Measurements from ENCODE around the gene KCNG4.
A peak's percentile ranks its signal among the peaks of the same experiment; 100 is the strongest.
"Not testable (repeated sequence)": the region's sequence is repeated elsewhere in the genome, so short reads cannot be mapped to it uniquely, and the experiment has no call there.

The KCNG4 gene

GRCh38 chr16:84205976-84206691 lies 33.7 kb downstream of the KCNG4 start:
- no peak for DNase-seq (ENCODE audit: low read depth in 2 of 2)

- DNase-seq (ENCODE audit: low read depth in 2 of 2): not testable (repeated sequence)
These were observed 34.7 kb downstream of the KCNG4 start for GRCh38 chr16:84205123-84205522.

GRCh38 chr16:84204551-84204950 lies 35.3 kb downstream of the KCNG4 start:
- not testable (repeated sequence) for DNase-seq (ENCODE audit: low read depth in 2 of 2)

GRCh38 chr16:84199861-84200260 lies 40.0 kb downstream of the KCNG4 start:
- DNase-seq (ENCODE audit: low read depth in 2 of 2): no peak

- no peak for DNase-seq (ENCODE audit: low read depth in 2 of 2)
These were observed 40.7 kb downstream of the KCNG4 start for GRCh38 chr16:84199097-84199496.

GRCh38 chr16:84198401-84198800 lies 41.4 kb downstream of the KCNG4 start:
- no peak for DNase-seq (ENCODE audit: low read depth in 2 of 2)

GRCh38 chr16:84197466-84198128 lies 42.2 kb downstream of the KCNG4 start:
- DNase-seq (ENCODE audit: low read depth in 2 of 2): no peak

GRCh38 chr16:84196727-84197394 lies 43.0 kb downstream of the KCNG4 start:
- no peak for DNase-seq (ENCODE audit: low read depth in 2 of 2)

- no peak for DNase-seq (ENCODE audit: low read depth in 2 of 2)
These were observed 43.7 kb downstream of the KCNG4 start for GRCh38 chr16:84196101-84196500.

- DNase-seq (ENCODE audit: low read depth in 2 of 2): no peak
These were observed 44.4 kb downstream of the KCNG4 start for GRCh38 chr16:84195201-84196093.

- DNase-seq (ENCODE audit: low read depth in 2 of 2): no peak
These were observed 45.2 kb downstream of the KCNG4 start for GRCh38 chr16:84194470-84195200.

- no peak for DNase-seq (ENCODE audit: low read depth in 2 of 2)
These were observed 45.8 kb downstream of the KCNG4 start for GRCh38 chr16:84194018-84194417.

- DNase-seq (ENCODE audit: low read depth in 2 of 2): no peak
These were observed 46.3 kb downstream of the KCNG4 start for GRCh38 chr16:84193480-84193879.

GRCh38 chr16:84191466-84191865 lies 48.3 kb downstream of the KCNG4 start:
- DNase-seq (ENCODE audit: low read depth in 2 of 2): no peak

- no peak for DNase-seq (ENCODE audit: low read depth in 2 of 2)
These were observed 49.0 kb downstream of the KCNG4 start, which contains the start of gene ADAD2 for GRCh38 chr16:84190731-84191388. Gene ADAD2, plus strand, starts transcription at chr16:84191157. Its CDS starts 74 bp downstream, at chr16:84191231.

GRCh38 chr16:84186685-84187437 lies 53.0 kb downstream of the KCNG4 start, which contains the start of gene TAF1C:
Gene TAF1C, minus strand, starts transcription at chr16:84187057. Its CDS starts 2,069 bp downstream, at chr16:84184988.
- DNase-seq (ENCODE audit: low read depth in 2 of 2): peak; percentile 81 to 84

GRCh38 chr16:84184775-84185174 lies 55.0 kb downstream of the KCNG4 start:
- DNase-seq (ENCODE audit: low read depth in 2 of 2): no peak

- DNase-seq (ENCODE audit: low read depth in 2 of 2): no peak
These were observed 55.8 kb downstream of the KCNG4 start for GRCh38 chr16:84183911-84184591.

GRCh38 chr16:84183572-84183875 lies 56.3 kb downstream of the KCNG4 start:
- DNase-seq (ENCODE audit: low read depth in 2 of 2): no peak

Measured in stimulated activated CD8-positive, alpha-beta memory T cell treated with anti-CD3 and anti-CD28 coated beads, Interleukin-15, amount 100 ng/mL, for 4 hours (primary cell).